Activated CD8-positive, alpha-beta T cell treated with anti-CD3 and anti-CD28 coated beads, Interleukin-2, amount 10 ng/mL, durations not matched to agents 7 days and 5 days (primary cell): ENCODE results near the gene COL11A2. TPM values are rescaled to one million over a fixed set of nuclear protein-coding genes. Genes with fewer than 3 reads are reported as not detected.

ENCODE experiments used
- ATAC-seq: fragments of 150-1000 bp; cut with Tn5 transposase; one replicate; pipeline ENCODE4 v1.10.0; 2021; ENCODE audit warnings: moderate library complexity
- CTCF ChIA-PET: fragments of 350-600 bp; sonication (Branson Sonifier 250); formaldehyde crosslinking; loops from one replicate; lab custom pipeline; 2021; ENCODE audit warnings: antibody characterized with exemption; lab: Charles Lee
- POLR2A ChIA-PET: fragments of 350-600 bp; sonication (Branson Sonifier 250); formaldehyde crosslinking; loops from one replicate; lab custom pipeline; 2021; ENCODE audit warnings: antibody characterized with exemption; lab: Charles Lee
- DNase-seq: peaks from one replicate; pipeline ENCODE4 v3.0.0-alpha.2; 2020
- H3K27ac Mint-ChIP-seq: one replicate; pipeline ENCODE4 v1.8.0; 2021; ENCODE audit warnings: mild to moderate bottlenecking, mixed read lengths
- H3K27me3 Mint-ChIP-seq: one replicate; pipeline ENCODE4 v1.8.0; 2021; ENCODE audit warnings: low read depth, mixed read lengths
- H3K36me3 Mint-ChIP-seq: one replicate; pipeline ENCODE4 v1.8.0; 2021; ENCODE audit warnings: low read depth, mixed read lengths
- H3K4me1 Mint-ChIP-seq: one replicate; pipeline ENCODE4 v1.8.0; 2021; ENCODE audit warnings: low read depth, mixed read lengths
- H3K4me3 Mint-ChIP-seq: one replicate; pipeline ENCODE4 v1.8.0; 2021; ENCODE audit warnings: mild to moderate bottlenecking, mixed read lengths
- H3K9me3 Mint-ChIP-seq: one replicate; pipeline ENCODE4 v1.8.0; 2022; ENCODE audit warnings: mixed read lengths; ENCODE audit not compliant: insufficient read depth
- total RNA-seq, 2 experiments: library from RNA; stranded (reverse); gene quantifications; one replicate each; pipeline ENCODE4 v1.2.3, GENCODE V29; 2021

The COL11A2 gene
- total RNA-seq, 2 experiments from 2014 or later: 0.71 to 0.83 TPM

DNA sequence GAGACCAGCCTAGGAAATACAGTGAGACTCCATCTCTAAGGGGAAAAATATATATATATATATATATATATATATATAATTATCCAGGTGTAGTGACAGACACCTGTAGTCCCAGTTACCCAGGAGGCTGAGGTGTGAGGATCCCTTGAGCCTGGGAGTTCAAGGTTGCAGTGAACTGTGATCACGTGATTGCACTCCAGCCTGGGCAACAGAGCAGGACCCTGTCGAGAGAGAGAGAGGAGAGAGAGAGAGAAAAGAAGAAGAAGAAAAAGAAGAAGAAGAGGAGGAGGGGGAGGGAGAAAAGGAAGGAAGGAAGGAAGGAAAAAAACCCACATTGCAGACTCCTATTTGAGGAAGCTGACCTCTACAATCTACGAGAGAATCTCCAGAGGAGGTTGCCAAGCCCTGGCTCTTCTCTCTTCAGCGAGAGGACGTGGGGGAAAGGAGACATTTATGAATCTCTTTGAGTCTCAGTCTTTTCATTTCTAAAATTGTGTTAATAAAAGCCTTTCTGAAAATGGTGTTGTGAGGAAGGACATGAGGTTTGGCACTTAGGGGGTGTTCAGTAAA, 49.7 kb downstream of the COL11A2 start:
- Mint-ChIP-seq H3K36me3 (no peaks in the 10 kb centered on the region), H3K4me1 (peaks cover 10% of the 10 kb centered on the region)
- POLR2A ChIA-PET: no interaction called here

DNA sequence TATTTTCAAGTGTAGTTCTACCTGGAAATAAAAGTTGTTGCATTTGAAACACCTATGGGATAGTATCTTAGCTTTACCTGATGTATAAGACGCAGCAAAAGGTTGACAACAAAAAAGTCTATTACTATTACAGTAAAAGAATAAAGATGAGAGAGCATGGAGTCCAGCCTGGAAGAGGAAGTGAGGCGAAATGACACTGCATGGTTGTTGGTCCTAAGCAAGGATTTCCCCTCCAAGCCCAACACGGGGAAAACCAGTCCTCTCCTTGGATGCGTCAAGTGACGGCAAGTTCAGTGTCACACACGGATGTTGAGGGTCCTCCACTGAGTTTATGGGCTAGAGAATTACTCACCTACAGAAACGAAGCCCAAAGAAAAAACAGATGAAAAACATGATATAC, 51.7 kb downstream of the COL11A2 start:
- Mint-ChIP-seq H3K4me3 (no peak overlapping the region), H3K27me3 (peaks cover 26% of the 10 kb centered on the region), H3K27ac (no peak overlapping the region), H3K36me3 (no peaks in the 10 kb centered on the region), H3K9me3 (no peaks in the 10 kb centered on the region), H3K4me1 (peaks cover 10% of the 10 kb centered on the region)
- DNase-seq (no peak), ATAC-seq (no peak)
- CTCF ChIA-PET: interaction anchor here (1.0 to 2.3 kb wide), 5 partner anchors 9 to 43 kb away, joined by 3 to 7 read pairs (median 6); no protein-coding TSS in a partner anchor
- POLR2A ChIA-PET: no interaction called here

More for the DNA sequence above, 49.7 kb downstream of the COL11A2 start:
- Mint-ChIP-seq H3K4me3 (no peak overlapping the region), H3K9me3 (no peaks in the 10 kb centered on the region), H3K27me3 (peaks cover 25% of the 10 kb centered on the region), H3K27ac (no peak overlapping the region)
- CTCF ChIA-PET: interaction anchor here (1.0 to 1.5 kb wide), 5 partner anchors 14 to 126 kb away, joined by 3 to 7 read pairs (median 5); no protein-coding TSS in a partner anchor
- DNase-seq (no peak), ATAC-seq (no peak)

DNA sequence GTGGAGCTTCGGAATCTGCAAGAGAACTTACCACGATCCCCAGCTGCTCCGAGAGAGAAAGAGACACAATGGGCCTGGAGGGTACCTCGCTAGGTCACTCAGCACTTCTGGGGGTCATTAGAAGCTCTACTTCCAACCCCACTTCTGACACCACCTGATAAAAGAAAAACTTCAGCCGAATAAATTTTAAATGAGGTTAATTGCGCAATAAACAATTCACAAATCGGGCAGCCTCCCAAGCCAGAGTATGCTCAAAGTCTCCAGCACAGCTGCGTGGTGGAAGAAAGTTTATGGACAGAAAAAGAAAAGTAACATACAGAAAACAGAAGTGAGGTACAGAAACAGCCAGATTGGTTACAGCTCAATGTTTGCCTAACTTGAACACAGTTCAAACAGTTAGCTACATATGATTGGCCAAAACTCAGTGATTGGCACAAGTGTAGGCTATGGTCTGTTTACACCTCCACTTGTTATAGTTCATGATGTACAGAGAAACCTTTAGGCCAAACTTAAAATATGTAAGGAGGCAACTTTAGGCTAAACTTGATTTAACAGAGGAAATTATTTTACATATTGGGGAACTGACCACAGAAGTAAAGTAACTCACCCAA, 52.6 kb downstream of the COL11A2 start:
- H3K27ac Mint-ChIP-seq: no peak overlapping the region
- H3K4me1 Mint-ChIP-seq: peaks cover 10% of the 10 kb centered on the region
- no peaks in the 10 kb centered on the region for H3K36me3 Mint-ChIP-seq
- no peak overlapping the region for H3K4me3 Mint-ChIP-seq
- H3K27me3 Mint-ChIP-seq: peaks cover 26% of the 10 kb centered on the region
- ChIA-PET CTCF (interaction anchor here (1.1 to 2.3 kb wide), 8 partner anchors 8 to 109 kb away, joined by 3 to 7 read pairs (median 6); no protein-coding TSS in a partner anchor), POLR2A (interaction anchor here (0.6 kb wide), 1 partner anchor 114 kb away, joined by 4 read pairs; no protein-coding TSS in a partner anchor)
- DNase-seq: no peak
- no peaks in the 10 kb centered on the region for H3K9me3 Mint-ChIP-seq
- no peak for ATAC-seq

DNA sequence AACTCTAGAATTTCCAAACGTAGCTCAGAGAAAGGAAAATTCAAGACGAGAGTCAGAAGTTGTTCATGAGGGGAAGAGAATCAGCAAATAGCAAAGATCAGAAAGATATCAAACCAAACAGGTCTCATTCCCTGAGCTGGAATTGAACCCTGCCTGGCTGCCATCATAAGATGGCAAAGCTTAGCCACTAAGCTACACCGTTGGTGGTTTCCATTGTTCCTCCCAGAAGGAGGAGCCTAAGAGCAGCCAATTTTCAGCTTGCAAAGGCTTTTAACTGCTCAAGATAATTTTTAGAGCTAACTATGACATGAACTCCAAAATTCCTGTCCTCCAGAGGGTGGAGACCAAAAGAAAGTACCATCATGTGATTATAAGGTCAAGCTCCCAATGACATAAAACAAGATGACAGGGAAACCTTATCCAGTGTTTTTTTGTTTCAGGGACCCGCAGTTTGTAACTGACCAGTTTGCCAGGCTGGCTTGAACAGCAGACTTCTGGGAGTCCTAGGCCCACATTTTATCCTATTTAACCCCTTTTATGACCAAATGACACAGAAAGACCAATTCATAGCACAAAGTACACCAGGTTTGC, 55.9 kb downstream of the COL11A2 start:
- Mint-ChIP-seq H3K4me1 (no peaks in the 10 kb centered on the region), H3K9me3 (no peaks in the 10 kb centered on the region), H3K27ac (no peak overlapping the region), H3K36me3 (no peaks in the 10 kb centered on the region), H3K27me3 (peaks cover 30% of the 10 kb centered on the region), H3K4me3 (no peak overlapping the region)
- no peak for ATAC-seq
- DNase-seq: no peak
- ChIA-PET CTCF (interaction anchor here (0.7 to 4.6 kb wide), 12 partner anchors 11 to 152 kb away, joined by 3 to 62 read pairs (median 4); no protein-coding TSS in a partner anchor), POLR2A (no interaction called here)

DNA sequence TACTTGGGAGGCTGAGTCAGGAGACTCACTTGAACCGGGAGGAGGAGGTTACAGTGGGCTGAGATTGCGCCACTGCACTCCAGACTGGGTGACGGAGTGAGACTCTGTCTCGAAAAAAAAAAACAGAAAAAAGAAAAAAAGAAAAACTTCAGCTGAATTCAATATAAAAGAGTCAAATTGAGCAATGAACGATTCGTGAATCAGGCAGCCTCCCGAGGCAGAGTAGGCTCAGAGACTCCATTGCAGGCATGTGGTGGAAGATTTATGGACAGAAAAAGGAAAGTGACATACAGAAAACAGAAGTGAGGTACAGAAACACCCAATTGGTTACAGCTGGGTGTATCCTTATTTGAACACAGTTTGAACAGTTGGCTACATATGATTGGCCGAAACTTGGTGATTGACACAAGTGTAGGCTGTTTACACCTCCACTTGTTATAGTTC, 60.2 kb downstream of the COL11A2 start:
- ATAC-seq: no peak
- ChIA-PET CTCF (interaction anchor here (1.2 to 9.5 kb wide), 2 partner anchors 13 to 116 kb away, joined by 4 to 135 read pairs; no protein-coding TSS in a partner anchor), POLR2A (no interaction called here)
- H3K27me3 Mint-ChIP-seq: peaks cover 33% of the 10 kb centered on the region
- H3K9me3 Mint-ChIP-seq: no peaks in the 10 kb centered on the region
- H3K27ac Mint-ChIP-seq: no peak overlapping the region
- H3K36me3 Mint-ChIP-seq: no peaks in the 10 kb centered on the region
- DNase-seq: no peak
- H3K4me3 Mint-ChIP-seq: no peak overlapping the region
- peaks cover 5% of the 10 kb centered on the region for H3K4me1 Mint-ChIP-seq

DNA sequence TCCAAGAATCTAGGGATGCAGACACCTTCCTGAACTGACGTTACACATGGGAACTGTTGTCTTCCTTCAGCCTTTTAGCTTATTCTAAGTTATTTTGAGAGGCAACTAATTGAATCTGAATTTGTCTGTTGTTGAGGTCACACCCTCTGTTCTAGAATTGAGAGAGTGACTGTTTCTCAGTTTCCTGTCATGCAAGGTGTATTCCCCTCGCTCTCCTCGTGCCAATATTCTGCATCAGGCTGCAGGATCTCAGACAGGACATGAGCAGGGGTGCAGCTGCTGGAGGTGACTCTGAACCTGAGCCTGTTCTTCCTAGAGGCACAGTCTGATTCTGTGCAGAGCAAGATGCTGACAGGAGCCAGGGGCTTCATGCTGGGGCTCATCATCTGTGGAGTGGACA, 63.9 kb downstream of the COL11A2 start:
- POLR2A ChIA-PET: interaction anchor here (0.9 kb wide), 1 partner anchor 121 kb away, joined by 3 read pairs; no protein-coding TSS in a partner anchor
- Mint-ChIP-seq H3K27me3 (peaks cover 38% of the 10 kb centered on the region), H3K4me1 (peaks cover 5% of the 10 kb centered on the region), H3K27ac (no peak overlapping the region), H3K36me3 (peaks cover 2% of the 10 kb centered on the region), H3K9me3 (peaks cover 6% of the 10 kb centered on the region), H3K4me3 (no peak overlapping the region)
- ATAC-seq (no peak), DNase-seq (no peak)
- CTCF ChIA-PET: interaction anchor here (1.1 to 9.5 kb wide), 12 partner anchors 8 to 143 kb away, joined by 3 to 135 read pairs (median 4); no protein-coding TSS in a partner anchor

DNA sequence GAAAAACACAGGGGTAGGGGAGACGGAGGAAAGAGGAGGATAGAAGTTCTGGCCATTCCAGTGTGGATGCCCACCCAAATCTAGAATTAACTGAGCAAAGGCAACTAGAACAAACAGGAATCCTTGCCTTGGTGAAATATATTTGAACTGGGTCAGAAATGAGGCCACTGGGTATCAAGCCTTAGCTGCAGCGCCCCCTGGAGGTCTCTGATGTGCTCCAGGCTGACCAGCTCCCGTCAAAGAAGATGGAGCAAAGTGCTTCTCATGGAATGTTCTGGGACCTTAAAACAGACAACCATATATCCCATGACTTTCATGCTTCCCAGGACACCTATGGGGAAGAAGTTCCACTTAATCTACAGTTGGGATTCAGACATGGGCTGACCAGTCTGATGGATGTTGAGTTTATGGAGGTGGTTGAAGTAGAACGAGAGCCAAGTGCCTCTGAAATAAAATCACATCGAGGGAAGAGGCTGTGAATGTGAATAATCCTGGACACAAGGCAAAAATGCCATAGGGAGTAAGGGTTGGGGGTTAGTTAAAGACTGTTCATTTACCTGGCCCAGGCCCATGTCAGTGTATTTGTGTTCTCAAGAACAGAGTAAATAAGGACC, 66.1 kb downstream of the COL11A2 start:
- Mint-ChIP-seq H3K9me3 (peaks cover 6% of the 10 kb centered on the region), H3K36me3 (peaks cover 2% of the 10 kb centered on the region), H3K4me1 (peaks cover 5% of the 10 kb centered on the region), H3K4me3 (no peak overlapping the region), H3K27ac (no peak overlapping the region), H3K27me3 (peaks cover 30% of the 10 kb centered on the region)
- CTCF ChIA-PET: interaction anchor here (0.6 to 9.5 kb wide), 37 partner anchors 8 to 238 kb away, joined by 3 to 135 read pairs (median 4); partner anchors contain the start of genes B3GALT4, HLA-DOA, PFDN6 and RING1
- POLR2A ChIA-PET: no interaction called here
- peak; percentile 84 for ATAC-seq
- peak; percentile 78 for DNase-seq

DNA sequence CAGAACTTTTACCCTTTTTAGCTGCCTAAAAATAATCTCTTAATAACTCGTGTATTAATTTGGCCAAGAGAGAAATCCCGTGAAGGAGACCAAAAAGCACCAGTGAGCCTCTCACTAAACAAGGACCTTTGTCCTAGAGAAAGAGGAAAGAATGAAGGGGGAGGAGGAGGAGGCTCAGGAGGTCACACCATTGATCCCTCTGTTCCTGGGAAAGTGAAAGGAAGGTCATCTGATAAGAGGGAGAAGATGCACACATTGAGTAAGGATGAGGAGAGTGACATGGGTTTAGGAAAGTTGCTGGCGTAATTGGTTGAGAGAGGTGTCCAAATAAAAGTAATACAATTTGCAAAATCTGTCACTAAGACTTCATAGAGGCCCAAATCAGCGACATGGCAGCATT, 67.3 kb downstream of the COL11A2 start:
- Mint-ChIP-seq H3K27ac (no peak overlapping the region), H3K27me3 (peaks cover 33% of the 10 kb centered on the region), H3K9me3 (peaks cover 6% of the 10 kb centered on the region), H3K4me3 (no peak overlapping the region), H3K4me1 (peaks cover 5% of the 10 kb centered on the region), H3K36me3 (peaks cover 2% of the 10 kb centered on the region)
- ChIA-PET CTCF (interaction anchor here (1.0 to 9.5 kb wide), 22 partner anchors 9 to 135 kb away, joined by 3 to 135 read pairs (median 6); partner anchors contain the start of gene RING1), POLR2A (no interaction called here)
- ATAC-seq (no peak), DNase-seq (no peak)

DNA sequence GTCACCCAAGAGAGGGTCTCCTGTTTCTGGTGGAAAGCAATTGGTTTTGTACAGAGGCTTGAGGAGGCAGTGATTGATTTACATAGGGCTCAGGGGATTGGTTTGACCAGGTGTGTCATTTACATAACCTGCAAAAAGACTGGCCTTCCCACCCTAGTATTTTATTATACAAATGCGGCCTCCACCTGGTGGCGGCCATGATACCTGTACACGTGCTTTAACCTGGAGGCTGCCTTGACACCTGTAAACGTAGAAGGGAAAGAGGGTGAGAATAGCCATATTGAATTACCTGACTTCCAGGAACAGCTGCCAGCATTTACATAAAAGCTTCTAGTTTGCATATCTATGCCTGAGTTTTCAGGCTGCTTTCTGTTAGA, 67.8 kb downstream of the COL11A2 start:
- peaks cover 35% of the 10 kb centered on the region for H3K27me3 Mint-ChIP-seq
- ChIA-PET CTCF (interaction anchor here (0.6 to 9.5 kb wide), 27 partner anchors 9 to 135 kb away, joined by 3 to 135 read pairs (median 4); partner anchors contain the start of gene RING1), POLR2A (interaction anchor here (1.1 kb wide), 1 partner anchor 124 kb away, joined by 3 read pairs; no protein-coding TSS in a partner anchor)
- no peak overlapping the region for H3K27ac Mint-ChIP-seq
- no peak for DNase-seq
- peaks cover 6% of the 10 kb centered on the region for H3K9me3 Mint-ChIP-seq
- no peak overlapping the region for H3K4me3 Mint-ChIP-seq
- peaks cover 5% of the 10 kb centered on the region for H3K4me1 Mint-ChIP-seq
- no peak for ATAC-seq
- peaks cover 2% of the 10 kb centered on the region for H3K36me3 Mint-ChIP-seq

DNA sequence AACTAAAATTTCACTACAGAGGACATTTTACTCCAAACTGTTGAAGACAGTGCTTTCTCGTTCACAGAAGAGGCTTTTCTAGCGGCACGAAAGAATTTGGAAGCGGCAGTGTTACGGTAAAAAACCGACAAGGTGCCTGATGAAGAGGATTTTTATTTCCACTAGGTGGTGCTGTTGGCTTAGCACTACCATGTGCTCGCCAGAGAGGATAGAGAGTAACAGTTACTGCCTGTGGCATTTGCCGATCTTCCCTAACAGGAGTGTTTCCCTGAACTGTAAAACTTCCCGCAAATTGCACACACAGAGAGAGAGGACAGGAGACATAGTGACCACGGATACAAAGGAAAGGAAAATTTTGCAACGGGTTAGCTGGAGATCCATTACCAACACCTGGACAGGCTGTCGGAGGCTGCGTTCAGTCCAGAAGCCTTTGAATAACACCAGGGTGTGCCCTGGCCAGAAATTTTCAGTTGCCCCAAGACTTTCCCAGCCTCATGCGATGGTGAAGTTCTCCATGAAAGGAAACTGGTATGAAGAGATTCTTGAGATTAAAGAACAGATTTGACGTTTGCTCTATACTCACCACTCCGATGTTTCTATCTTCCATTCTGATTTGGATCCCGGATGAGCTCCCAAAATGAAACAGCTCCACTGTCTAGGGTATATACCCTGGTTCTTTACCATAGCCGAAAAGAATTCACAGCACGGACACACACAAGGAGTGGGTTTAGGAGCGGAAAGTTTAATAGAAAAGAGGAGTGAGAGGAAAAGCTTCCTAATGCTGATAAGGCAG, 68.3 kb downstream of the COL11A2 start:
- ATAC-seq (peak; percentile 70), DNase-seq (peak; percentile 64)
- H3K4me1 Mint-ChIP-seq: peaks cover 5% of the 10 kb centered on the region
- no peak overlapping the region for H3K4me3 Mint-ChIP-seq
- H3K27ac Mint-ChIP-seq: no peak overlapping the region
- ChIA-PET POLR2A (interaction anchor here (1.1 kb wide), 1 partner anchor 124 kb away, joined by 3 read pairs; no protein-coding TSS in a partner anchor), CTCF (interaction anchor here (0.6 to 9.5 kb wide), 26 partner anchors 8 to 134 kb away, joined by 3 to 135 read pairs (median 4); partner anchors contain the start of gene RING1)
- peaks cover 35% of the 10 kb centered on the region for H3K27me3 Mint-ChIP-seq
- H3K36me3 Mint-ChIP-seq: peaks cover 2% of the 10 kb centered on the region
- peaks cover 6% of the 10 kb centered on the region for H3K9me3 Mint-ChIP-seq
